GM23338 (cell line): ENCODE results near the gene CDH8. TPM values are rescaled to one million over a fixed set of nuclear protein-coding genes. Genes with fewer than 3 reads are reported as not detected.

Experiments
- ATAC-seq: fragments of 200-7000 bp; cut with Tn5 transposase; 3 replicates; pipeline ENCODE4 v1.9.1; 2020
- DNase-seq: peaks from one replicate; pipeline ENCODE4 v3.0.0-alpha.2; 2015; ENCODE audit warnings: low spot score
- H2AFZ ChIP-seq: fragments of 200-600 bp; sonication (generic); 2 replicates; pipeline ENCODE4 v1.8.0; 2016; ENCODE audit warnings: antibody characterized with exemption, mild to moderate bottlenecking, moderate library complexity
- H3F3A ChIP-seq: fragments of 200-600 bp; sonication (generic); replicated peaks from 2 replicates; pipeline ENCODE4 v1.8.0; 2017; ENCODE audit warnings: antibody characterized with exemption, mixed run types, low read depth
- H3K27ac ChIP-seq: fragments of 200-600 bp; sonication (generic); 2 replicates; pipeline ENCODE4 v1.6.1; 2016; ENCODE audit warnings: low read depth
- H3K27me3 ChIP-seq: fragments of 200-600 bp; sonication (generic); 2 replicates; pipeline ENCODE4 v1.8.0; 2016; ENCODE audit warnings: mild to moderate bottlenecking, mixed run types, moderate library complexity; ENCODE audit not compliant: insufficient read depth
- H3K36me3 ChIP-seq: fragments of 200-600 bp; sonication (generic); 2 replicates; pipeline ENCODE4 v1.8.0; 2016; ENCODE audit warnings: mild to moderate bottlenecking; ENCODE audit not compliant: insufficient read depth
- H3K4me1 ChIP-seq: fragments of 200-600 bp; sonication (generic); 2 replicates; pipeline ENCODE4 v1.8.0; 2016; ENCODE audit warnings: mild to moderate bottlenecking, moderate library complexity; ENCODE audit not compliant: insufficient read depth
- H3K4me2 ChIP-seq: fragments of 200-600 bp; sonication (generic); 2 replicates; pipeline ENCODE4 v1.7.1; 2017; ENCODE audit warnings: mixed run types
- H3K4me3 ChIP-seq: fragments of 200-600 bp; sonication (generic); 2 replicates; pipeline ENCODE4 v1.6.1; 2016; ENCODE audit warnings: mixed run types
- H3K79me2 ChIP-seq: fragments of 200-600 bp; sonication (generic); replicated peaks from 2 replicates; pipeline ENCODE4 v1.8.0; 2017; ENCODE audit warnings: mild to moderate bottlenecking; ENCODE audit not compliant: insufficient read depth
- H3K9me2 ChIP-seq: fragments of 200-600 bp; sonication (generic); 2 replicates; pipeline ENCODE4 v1.8.0; 2017; ENCODE audit not compliant: insufficient read depth
- H4K20me1 ChIP-seq: fragments of 200-600 bp; sonication (generic); replicated peaks from 2 replicates; pipeline ENCODE4 v1.8.0; 2017; ENCODE audit warnings: mild to moderate bottlenecking; ENCODE audit not compliant: insufficient read depth
- H3K27ac Mint-ChIP-seq: 2 replicates; pipeline ENCODE4 v1.8.0; 2020; ENCODE audit warnings: inconsistent platforms, mild to moderate bottlenecking, moderate library complexity, mixed read lengths
- H3K27me3 Mint-ChIP-seq: 3 replicates; pipeline ENCODE4 v1.8.0; 2022; ENCODE audit warnings: low read depth, mild to moderate bottlenecking, moderate library complexity, mixed read lengths, inconsistent platforms; ENCODE audit not compliant: insufficient read depth, poor library complexity
- H3K36me3 Mint-ChIP-seq: 3 replicates; pipeline ENCODE4 v1.8.0; 2021; ENCODE audit warnings: low read depth, mild to moderate bottlenecking, inconsistent platforms, moderate library complexity, mixed read lengths
- H3K4me1 Mint-ChIP-seq: 3 replicates; pipeline ENCODE4 v1.8.0; 2020; ENCODE audit warnings: mild to moderate bottlenecking, inconsistent platforms, mixed read lengths
- H3K4me3 Mint-ChIP-seq: 3 replicates; pipeline ENCODE4 v1.8.0; 2021; ENCODE audit warnings: moderate library complexity, mild to moderate bottlenecking, inconsistent platforms, mixed read lengths
- H3K9me3 Mint-ChIP-seq: 3 replicates; pipeline ENCODE4 v1.8.0; 2020; ENCODE audit warnings: moderate library complexity, mild to moderate bottlenecking, inconsistent platforms, mixed read lengths
- CREB1 ChIP-seq: fragments of 250-450 bp; sonication (Bioruptor Pico); IDR thresholded peaks from 2 replicates; pipeline ENCODE4 v1.5.0; 2020; ENCODE audit warnings: low read depth, mild to moderate bottlenecking, moderate library complexity
- CTCF ChIP-seq, 2 experiments: fragments of 200-600 bp in 1 of 2; sonication (generic) in 1 of 2; conservative IDR thresholded peaks; 2 replicates each; pipeline versions ENCODE4 v1.5.1 to v1.6.1; 2016 to 2017; ENCODE audit warnings: antibody characterized with exemption in 2 of 2, low read depth in 2 of 2, mild to moderate bottlenecking in 2 of 2, moderate library complexity in 1 of 2
- ETS1 ChIP-seq: IDR thresholded peaks from 2 replicates; pipeline ENCODE4 v1.6.1; 2016; ENCODE audit warnings: antibody characterized with exemption
- EZH2 ChIP-seq: fragments of 200-600 bp; sonication (generic); IDR thresholded peaks from one replicate; pipeline ENCODE4 v1.8.0; 2017; ENCODE audit warnings: antibody characterized with exemption, mild to moderate bottlenecking, low read depth; ENCODE audit not compliant: unreplicated experiment
- EZH2phosphoT487 ChIP-seq: fragments of 200-600 bp; sonication (generic); IDR thresholded peaks from one replicate; pipeline ENCODE4 v1.8.1; 2018; ENCODE audit warnings: antibody characterized with exemption; ENCODE audit not compliant: unreplicated experiment
- JUNB ChIP-seq: IDR thresholded peaks from one replicate; pipeline ENCODE4 v1.6.1; 2016; ENCODE audit warnings: antibody characterized with exemption; ENCODE audit not compliant: unreplicated experiment
- NANOG ChIP-seq: IDR thresholded peaks from 2 replicates; pipeline ENCODE4 v1.6.1; 2016; ENCODE audit warnings: antibody characterized with exemption, borderline replicate concordance
- STAT1 ChIP-seq: IDR thresholded peaks from one replicate; pipeline ENCODE4 v1.6.1; 2016; ENCODE audit warnings: antibody characterized with exemption; ENCODE audit not compliant: unreplicated experiment
- ZNF331 ChIP-seq: fragments of 250-450 bp; sonication (Bioruptor Pico); IDR thresholded peaks from 2 replicates; pipeline ENCODE4 v1.5.0; 2020; ENCODE audit warnings: low read depth, mild to moderate bottlenecking, moderate library complexity
- ZNF462 ChIP-seq: fragments of 250-450 bp; sonication (Bioruptor Pico); IDR thresholded peaks from 2 replicates; pipeline ENCODE4 v1.5.0; 2020; ENCODE audit warnings: mild to moderate bottlenecking, moderate library complexity
- polyA plus RNA-seq: library from polyadenylated mRNA; unstranded; fragments of >200 nt; fragmentation: Nextera tagmentation; extraction: Ambion mirVana; gene quantifications from 2 replicates; pipeline ENCODE4 v1.2.1, GENCODE V29; 2016
- total RNA-seq: library from RNA; depleted of rRNA; stranded (reverse); fragments of >200 nt; shearing (Covaris generic); gene quantifications from 2 replicates; pipeline ENCODE4 v1.2.3, GENCODE V29; 2014

The CDH8 gene
- total and polyA plus RNA-seq, 2 experiments from 2014 or later: 10.2 to 11.7 TPM

- TF ChIP-seq CREB1 (CRISPR knock-in tag) (no peak), ZNF462 (CRISPR knock-in tag) (no peak), NANOG (no peak), EZH2 (no peak), JUNB (no peak), ZNF331 (CRISPR knock-in tag) (no peak)
Measured at GRCh38 chr16:61715393-61715792, 320.8 kb downstream of the CDH8 start (continued).

- Histone ChIP-seq H4K20me1 (no peaks in the 10 kb centered on the region), H2AFZ (no peak overlapping the region), H3K4me3 (no peak overlapping the region), H3K4me2 (no peak overlapping the region), H3K36me3 (no peaks in the 10 kb centered on the region), H3K9me2 (no peaks in the 10 kb centered on the region), H3K27ac (no peak overlapping the region), H3K27me3 (no peaks in the 10 kb centered on the region), H3K4me1 (no peaks in the 10 kb centered on the region), H3F3A (no peaks in the 10 kb centered on the region), H3K79me2 (no peaks in the 10 kb centered on the region)
- ATAC-seq: no peak
- Mint-ChIP-seq H3K4me1 (peaks cover 3% of the 10 kb centered on the region; the same call in 2 of the 3 replicates), H3K36me3 (no peaks in the 10 kb centered on the region), H3K27me3 (no peaks in the 10 kb centered on the region), H3K9me3 (no peaks in the 10 kb centered on the region), H3K4me3 (no peak overlapping the region), H3K27ac (no peak overlapping the region)
- no peak for DNase-seq
- no peak for TF ChIP-seq ETS1
- no peak for TF ChIP-seq CTCF (conservative IDR thresholded peaks at IDR 0.05; ENCODE audit: low read depth in 2 of 2)
- no peak for TF ChIP-seq EZH2phosphoT487
- no peak for TF ChIP-seq STAT1
- TF ChIP-seq EZH2: no peak
Measured at GRCh38 chr16:61713787-61714186, 322.5 kb downstream of the CDH8 start.
